RWPE1 (cell line): ENCODE results near the gene SLC11A2.

Source experiments
- CTCF ChIA-PET: fragments of 350-600 bp; sonication (Branson Sonifier 250); formaldehyde crosslinking; extraction: SDS; loops from one replicate; lab custom pipeline; 2021; lab: Yijun Ruan, JAX
- POLR2A ChIA-PET: fragments of 400-600 bp; formaldehyde crosslinking; extraction: SDS; loops from one replicate; lab custom pipeline; 2020; ENCODE audit warnings: antibody characterized with exemption; ENCODE audit not compliant: low non-redundant PET; lab: Yijun Ruan, JAX
- DNase-seq: peaks from one replicate; pipeline ENCODE4 v3.0.0; 2012; ENCODE audit warnings: low spot score
- H3K27ac ChIP-seq: fragments of 450-650 bp; 2 replicates; pipeline ENCODE4 v1.5.1; 2017
- CTCF ChIP-seq: fragments of 450-650 bp; conservative IDR thresholded peaks from 2 replicates; pipeline ENCODE4 v1.5.1; 2017; ENCODE audit warnings: low read depth, mild to moderate bottlenecking

The SLC11A2 gene

GRCh38 chr12:51012570-51013236 is 13.5 kb downstream of the SLC11A2 start:
- no peak overlapping the region for H3K27ac ChIP-seq
- POLR2A ChIA-PET = no interaction called here
- no peak for DNase-seq
- TF ChIP-seq CTCF = no peak
- CTCF ChIA-PET = interaction anchor here (0.6 kb wide), 1 partner anchor 91 kb away, joined by 3 read pairs; no protein-coding TSS in a partner anchor

GRCh38 chr12:51011955-51012354 is 14.2 kb downstream of the SLC11A2 start:
- ChIA-PET POLR2A (no interaction called here), CTCF (interaction anchor here (1.0 kb wide), 1 partner anchor 25 kb away, joined by 3 read pairs; no protein-coding TSS in a partner anchor)
- no peak for TF ChIP-seq CTCF
- H3K27ac ChIP-seq = peak overlapping the region; percentile 25; the same call in 1 of the 2 replicates
- DNase-seq = no peak

- ChIA-PET CTCF (interaction anchor here (0.6 kb wide), 2 partner anchors 170 to 509 kb away, joined by 3 to 4 read pairs; no protein-coding TSS in a partner anchor), POLR2A (no interaction called here)
- H3K27ac ChIP-seq = no peak overlapping the region
- no peak for TF ChIP-seq CTCF
- no peak for DNase-seq
Observed at GRCh38 chr12:51009056-51009440, 17.1 kb downstream of the SLC11A2 start.

GRCh38 chr12:51008329-51009055 is 17.7 kb downstream of the SLC11A2 start:
- CTCF ChIA-PET = interaction anchor here (0.6 kb wide), 2 partner anchors 509 to 1879 kb away, joined by 3 to 4 read pairs; no protein-coding TSS in a partner anchor

GRCh38 chr12:51005671-51006070 is 20.5 kb downstream of the SLC11A2 start:
- ChIA-PET POLR2A (interaction anchor here (0.6 kb wide), 1 partner anchor 457 kb away, joined by 3 read pairs; no protein-coding TSS in a partner anchor), CTCF (no interaction called here)
- peak; percentile 38 for DNase-seq
- no peak for TF ChIP-seq CTCF
- no peak overlapping the region for H3K27ac ChIP-seq

More at GRCh38 chr12:51008329-51009055, 17.7 kb downstream of the SLC11A2 start:
- POLR2A ChIA-PET = no interaction called here
- TF ChIP-seq CTCF = no peak
- no peak for DNase-seq
- H3K27ac ChIP-seq = no peak overlapping the region

- DNase-seq = no peak
- ChIA-PET POLR2A (no interaction called here), CTCF (no interaction called here)
- no peak for TF ChIP-seq CTCF
- no peak overlapping the region for H3K27ac ChIP-seq
Observed at GRCh38 chr12:51005030-51005429, 21.2 kb downstream of the SLC11A2 start.
